Fibroblast of lung (primary cell): ENCODE results near the gene PGAP2.

Experiments used
- EZH2 ChIP-seq: IDR thresholded peaks from 2 replicates; pipeline ENCODE4 v1.5.1; 2012; ENCODE audit warnings: low read length, control low read depth, mild to moderate bottlenecking; ENCODE audit errors: missing control alignments
- TF ChIP-seq, protein P1 (sequence below), 2 donors: IDR thresholded peaks in 1 of 2; conservative IDR thresholded peaks in 1 of 2; 1 replicate in 1 of 2; 2 replicates in 1 of 2; pipeline ENCODE4 v1.5.1; 2011 to 2012; ENCODE audit warnings: low read length in 2 of 2, control low read depth in 1 of 2, inconsistent platforms in 1 of 2, low read depth in 1 of 2, mild to moderate bottlenecking in 1 of 2

- TF ChIP-seq, protein P1, sequence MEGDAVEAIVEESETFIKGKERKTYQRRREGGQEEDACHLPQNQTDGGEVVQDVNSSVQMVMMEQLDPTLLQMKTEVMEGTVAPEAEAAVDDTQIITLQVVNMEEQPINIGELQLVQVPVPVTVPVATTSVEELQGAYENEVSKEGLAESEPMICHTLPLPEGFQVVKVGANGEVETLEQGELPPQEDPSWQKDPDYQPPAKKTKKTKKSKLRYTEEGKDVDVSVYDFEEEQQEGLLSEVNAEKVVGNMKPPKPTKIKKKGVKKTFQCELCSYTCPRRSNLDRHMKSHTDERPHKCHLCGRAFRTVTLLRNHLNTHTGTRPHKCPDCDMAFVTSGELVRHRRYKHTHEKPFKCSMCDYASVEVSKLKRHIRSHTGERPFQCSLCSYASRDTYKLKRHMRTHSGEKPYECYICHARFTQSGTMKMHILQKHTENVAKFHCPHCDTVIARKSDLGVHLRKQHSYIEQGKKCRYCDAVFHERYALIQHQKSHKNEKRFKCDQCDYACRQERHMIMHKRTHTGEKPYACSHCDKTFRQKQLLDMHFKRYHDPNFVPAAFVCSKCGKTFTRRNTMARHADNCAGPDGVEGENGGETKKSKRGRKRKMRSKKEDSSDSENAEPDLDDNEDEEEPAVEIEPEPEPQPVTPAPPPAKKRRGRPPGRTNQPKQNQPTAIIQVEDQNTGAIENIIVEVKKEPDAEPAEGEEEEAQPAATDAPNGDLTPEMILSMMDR (conservative IDR thresholded peaks at IDR 0.05 in 1 of 2, IDR thresholded peaks at IDR 0.05 in 1 of 2; ENCODE audit: low read depth in 1 of 2, low read length in 2 of 2): no peak
- no peak for TF ChIP-seq EZH2
These were observed 2.6 kb downstream of the PGAP2 start for GRCh38 chr11:3810951-3811350.
